H9 (cell line): ENCODE measurements around the gene DAPK2. TPM values are rescaled to one million over a fixed set of nuclear protein-coding genes. Genes with fewer than 3 reads are reported as not detected.

Experiments used
- DNase-seq: peaks from one replicate; pipeline ENCODE4 v3.0.0-alpha.2; 2017
- H2AFZ ChIP-seq: one replicate; pipeline ENCODE4 v1.6.1; 2013; ENCODE audit warnings: mild to moderate bottlenecking, low read length, control low read depth, moderate library complexity
- H2AK5ac ChIP-seq: 2 replicates; pipeline ENCODE4 v1.6.1; 2013; ENCODE audit warnings: low read length, control low read depth, mixed read lengths; ENCODE audit not compliant: insufficient read length
- H2BK120ac ChIP-seq: one replicate; pipeline ENCODE4 v1.6.1; 2013; ENCODE audit warnings: low read depth, mild to moderate bottlenecking, low read length, control low read depth, inconsistent platforms; ENCODE audit not compliant: poor library complexity, severe bottlenecking
- H2BK12ac ChIP-seq: 2 replicates; pipeline ENCODE4 v1.6.1; 2013; ENCODE audit warnings: low read length, control low read depth, mixed read lengths, low read depth; ENCODE audit not compliant: insufficient read length
- H2BK15ac ChIP-seq: 2 replicates; pipeline ENCODE4 v1.6.1; 2013; ENCODE audit warnings: low read depth, low read length, control low read depth
- H2BK20ac ChIP-seq: one replicate; pipeline ENCODE4 v1.6.1; 2013; ENCODE audit warnings: low read depth, mild to moderate bottlenecking, low read length, control low read depth, inconsistent platforms; ENCODE audit not compliant: poor library complexity, severe bottlenecking
- H2BK5ac ChIP-seq: 2 replicates; pipeline ENCODE4 v1.6.1; 2013; ENCODE audit warnings: low read length, control low read depth, mixed read lengths; ENCODE audit not compliant: insufficient read length
- H3K14ac ChIP-seq: 2 replicates; pipeline ENCODE4 v1.6.1; 2013; ENCODE audit warnings: low read length, control low read depth; ENCODE audit not compliant: insufficient read depth
- H3K18ac ChIP-seq: 2 replicates; pipeline ENCODE4 v1.6.1; 2013; ENCODE audit warnings: low read depth, mild to moderate bottlenecking, mixed read lengths, low read length, control low read depth; ENCODE audit not compliant: insufficient read length
- H3K23ac ChIP-seq: 2 replicates; pipeline ENCODE4 v1.6.1; 2013; ENCODE audit warnings: low read length, control low read depth, mixed read lengths, low read depth; ENCODE audit not compliant: insufficient read length
- H3K23me2 ChIP-seq: 2 replicates; pipeline ENCODE4 v1.6.1; 2013; ENCODE audit warnings: low read depth, mild to moderate bottlenecking, mixed read lengths, low read length, control low read depth; ENCODE audit not compliant: insufficient read length, poor library complexity, severe bottlenecking
- H3K27ac ChIP-seq: 2 replicates; pipeline ENCODE4 v1.5.1; 2013; ENCODE audit warnings: low read length, control low read depth, mixed read lengths, low read depth; ENCODE audit not compliant: insufficient read length
- H3K27me3 ChIP-seq: 2 replicates; pipeline ENCODE4 v1.6.1; 2013; ENCODE audit warnings: low read length, control low read depth, inconsistent platforms; ENCODE audit not compliant: insufficient read depth
- H3K4ac ChIP-seq: 2 replicates; pipeline ENCODE4 v1.6.1; 2013; ENCODE audit warnings: low read depth, mild to moderate bottlenecking, control low read depth, inconsistent platforms, low read length, moderate library complexity
- H3K4me1 ChIP-seq: 2 replicates; pipeline ENCODE4 v1.6.1; 2013; ENCODE audit warnings: low read length, control low read depth, inconsistent platforms; ENCODE audit not compliant: insufficient read depth
- H3K4me2 ChIP-seq: 2 replicates; pipeline ENCODE4 v1.6.1; 2013; ENCODE audit warnings: low read length, control low read depth, mixed read lengths; ENCODE audit not compliant: insufficient read length, insufficient read depth
- H3K56ac ChIP-seq: 2 replicates; pipeline ENCODE4 v1.6.1; 2013; ENCODE audit warnings: low read depth, mild to moderate bottlenecking, mixed read lengths, low read length, control low read depth; ENCODE audit not compliant: insufficient read length
- H3K79me1 ChIP-seq: 2 replicates; pipeline ENCODE4 v1.6.1; 2013; ENCODE audit warnings: low read depth, mild to moderate bottlenecking, moderate library complexity, low read length, control low read depth, inconsistent platforms; ENCODE audit not compliant: insufficient read depth, poor library complexity, severe bottlenecking
- H3K79me2 ChIP-seq: 2 replicates; pipeline ENCODE4 v1.6.1; 2013; ENCODE audit warnings: low read length, control low read depth, inconsistent platforms; ENCODE audit not compliant: insufficient read depth
- H3K9ac ChIP-seq: 2 replicates; pipeline ENCODE4 v1.6.1; 2013; ENCODE audit warnings: low read length, control low read depth, mixed read lengths; ENCODE audit not compliant: insufficient read length; ENCODE audit errors: extremely low read depth
- H3K9me3 ChIP-seq: one replicate; pipeline ENCODE4 v1.6.1; 2013; ENCODE audit warnings: low read depth, low read length, inconsistent platforms; ENCODE audit not compliant: control insufficient read depth
- H3T11ph ChIP-seq: one replicate; pipeline ENCODE4 v1.6.1; 2013; ENCODE audit warnings: mild to moderate bottlenecking, low read length, control low read depth, inconsistent platforms
- H4K20me1 ChIP-seq: one replicate; pipeline ENCODE4 v1.6.1; 2013; ENCODE audit not compliant: control insufficient read depth, insufficient read length, insufficient read depth
- H4K5ac ChIP-seq: 2 replicates; pipeline ENCODE4 v1.6.1; 2013; ENCODE audit warnings: low read depth, mild to moderate bottlenecking, mixed read lengths, low read length, control low read depth; ENCODE audit not compliant: insufficient read length
- H4K8ac ChIP-seq: replicated peaks from 2 replicates; pipeline ENCODE4 v1.6.1; 2013; ENCODE audit warnings: low read length, control low read depth, mixed read lengths, low read depth; ENCODE audit not compliant: insufficient read length
- H4K91ac ChIP-seq: 2 replicates; pipeline ENCODE4 v1.6.1; 2013; ENCODE audit warnings: low read depth, mild to moderate bottlenecking, moderate library complexity, mixed read lengths, low read length, control low read depth; ENCODE audit not compliant: insufficient read length
- H3K27ac Mint-ChIP-seq, 3 experiments: 2 replicates in 2 of 3; 3 replicates in 1 of 3; pipeline ENCODE4 v1.8.0; 2020 to 2021; ENCODE audit warnings: mixed read lengths in 3 of 3, mild to moderate bottlenecking in 1 of 3, moderate library complexity in 1 of 3
- H3K27me3 Mint-ChIP-seq: 2 replicates; pipeline ENCODE4 v1.8.0; 2021; ENCODE audit warnings: low read depth, mild to moderate bottlenecking, moderate library complexity, mixed read lengths
- H3K36me3 Mint-ChIP-seq, 3 experiments: 2 replicates in 2 of 3; 3 replicates in 1 of 3; pipeline ENCODE4 v1.8.0; 2020 to 2021; ENCODE audit warnings: low read depth in 3 of 3, mixed read lengths in 3 of 3; ENCODE audit not compliant: insufficient read depth in 1 of 3
- H3K4me1 Mint-ChIP-seq, 2 experiments: 2 replicates each; pipeline ENCODE4 v1.8.0; 2020; ENCODE audit warnings: mixed read lengths in 2 of 2
- H3K4me3 Mint-ChIP-seq, 2 experiments: 2 replicates in 1 of 2; 3 replicates in 1 of 2; pipeline ENCODE4 v1.8.0; 2020 to 2021; ENCODE audit warnings: mild to moderate bottlenecking in 2 of 2, mixed read lengths in 2 of 2, moderate library complexity in 1 of 2
- H3K9me3 Mint-ChIP-seq, 2 experiments: 2 replicates in 1 of 2; 3 replicates in 1 of 2; pipeline ENCODE4 v1.8.0; 2020; ENCODE audit warnings: mild to moderate bottlenecking in 2 of 2, mixed read lengths in 2 of 2, moderate library complexity in 1 of 2
- WGBS: extraction: QIAGEN DNeasy Blood & Tissue Kit; methylation state at CpG from one replicate; pipeline ENCODE4 v1.1.7; 2013; ENCODE audit warnings: missing lambda C conversion rate, low lambda C conversion rate, mixed read lengths; ENCODE audit not compliant: insufficient read length; ENCODE audit errors: extremely low coverage; 5-methylcytosine and 5-hydroxymethylcytosine counted together
- total RNA-seq: library from RNA; stranded (reverse); gene quantifications from 2 replicates; pipeline ENCODE4 v1.2.1, GENCODE V29; 2021
- TF ChIP-seq, protein P1 (sequence below): fragments of 200-600 bp; sonication (generic); conservative IDR thresholded peaks from 3 replicates; pipeline ENCODE4 v1.8.0; 2021; ENCODE audit warnings: antibody characterized with exemption, mild to moderate bottlenecking

The DAPK2 gene
- total RNA-seq, 1 experiment from 2014 or later: 3.5 TPM

DNA sequence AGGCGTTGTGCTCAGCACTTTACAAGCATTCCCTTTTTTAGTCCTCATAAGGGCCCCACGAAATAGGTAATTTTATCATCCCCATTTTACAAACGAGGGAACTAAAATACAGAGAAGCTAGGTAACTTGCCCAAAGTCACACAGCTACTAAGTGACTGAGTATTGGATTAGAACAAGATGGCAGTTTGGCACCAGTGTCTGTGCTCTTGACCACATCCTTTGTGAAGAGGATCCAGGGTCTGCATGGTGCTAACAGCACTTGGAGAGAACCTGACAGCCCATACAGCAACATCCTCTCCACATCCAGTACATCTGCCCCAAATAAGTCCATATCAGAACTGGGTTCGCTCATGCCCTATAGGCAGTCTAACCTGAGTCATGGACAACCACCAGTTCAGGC is 21.8 kb upstream of the DAPK2 start:
- no CpG with 5 or more reads among the region's 4 CpGs for WGBS
- H4K20me1 ChIP-seq: no peaks in the 10 kb centered on the region
- no peak overlapping the region for H2AK5ac ChIP-seq
- H3K27me3 ChIP-seq: no peaks in the 10 kb centered on the region
- H2BK120ac ChIP-seq: no peak overlapping the region
- H3K14ac ChIP-seq: no peak overlapping the region
- TF ChIP-seq, protein P1, sequence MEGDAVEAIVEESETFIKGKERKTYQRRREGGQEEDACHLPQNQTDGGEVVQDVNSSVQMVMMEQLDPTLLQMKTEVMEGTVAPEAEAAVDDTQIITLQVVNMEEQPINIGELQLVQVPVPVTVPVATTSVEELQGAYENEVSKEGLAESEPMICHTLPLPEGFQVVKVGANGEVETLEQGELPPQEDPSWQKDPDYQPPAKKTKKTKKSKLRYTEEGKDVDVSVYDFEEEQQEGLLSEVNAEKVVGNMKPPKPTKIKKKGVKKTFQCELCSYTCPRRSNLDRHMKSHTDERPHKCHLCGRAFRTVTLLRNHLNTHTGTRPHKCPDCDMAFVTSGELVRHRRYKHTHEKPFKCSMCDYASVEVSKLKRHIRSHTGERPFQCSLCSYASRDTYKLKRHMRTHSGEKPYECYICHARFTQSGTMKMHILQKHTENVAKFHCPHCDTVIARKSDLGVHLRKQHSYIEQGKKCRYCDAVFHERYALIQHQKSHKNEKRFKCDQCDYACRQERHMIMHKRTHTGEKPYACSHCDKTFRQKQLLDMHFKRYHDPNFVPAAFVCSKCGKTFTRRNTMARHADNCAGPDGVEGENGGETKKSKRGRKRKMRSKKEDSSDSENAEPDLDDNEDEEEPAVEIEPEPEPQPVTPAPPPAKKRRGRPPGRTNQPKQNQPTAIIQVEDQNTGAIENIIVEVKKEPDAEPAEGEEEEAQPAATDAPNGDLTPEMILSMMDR: no peak
- H3K9me3 ChIP-seq: no peaks in the 10 kb centered on the region
- H4K8ac ChIP-seq: no peak overlapping the region
- no peak overlapping the region for H3K23ac ChIP-seq
- no peak overlapping the region for H2BK12ac ChIP-seq
- H3K27ac ChIP-seq: no peak overlapping the region
- no peak overlapping the region for H4K91ac ChIP-seq
- Mint-ChIP-seq H3K9me3 (no peaks in the 10 kb centered on the region), H3K4me3 (no peak overlapping the region), H3K4me1 (peaks cover 3 to 4% of the 10 kb centered on the region in 2 experiments; a peak in 3 of 4 replicates), H3K36me3 (peaks cover 6 to 21% (median 12%) of the 10 kb centered on the region in 3 experiments; a peak in 6 of 7 replicates), H3K27ac (no peak overlapping the region), H3K27me3 (no peaks in the 10 kb centered on the region)
- no peak overlapping the region for H3K56ac ChIP-seq
- no peak for DNase-seq
- no peak overlapping the region for H3K18ac ChIP-seq
- H3K4ac ChIP-seq: no peak overlapping the region
- H4K5ac ChIP-seq: no peak overlapping the region
- H3K79me1 ChIP-seq: no peaks in the 10 kb centered on the region
- no peak overlapping the region for H2BK15ac ChIP-seq
- no peak overlapping the region for H2BK5ac ChIP-seq
- H3K4me2 ChIP-seq: no peak overlapping the region
- H3K23me2 ChIP-seq: no peaks in the 10 kb centered on the region
- no peaks in the 10 kb centered on the region for H3K4me1 ChIP-seq
- no peak overlapping the region for H2AFZ ChIP-seq
- H3T11ph ChIP-seq: no peak overlapping the region
- no peak overlapping the region for H3K9ac ChIP-seq
- H2BK20ac ChIP-seq: no peak overlapping the region
- H3K79me2 ChIP-seq: no peaks in the 10 kb centered on the region
